GM12878 (cell line): ENCODE measurements around the gene DNAH11. TPM values are rescaled to one million over a fixed set of nuclear protein-coding genes. Genes with fewer than 3 reads are reported as not detected.

ENCODE experiments used
- ATAC-seq: fragments of 200-7000 bp; cut with Tn5 transposase; 3 replicates; pipeline ENCODE4 v1.9.1; 2020; ENCODE audit warnings: mild to moderate bottlenecking, moderate library complexity
- BruUV-seq: library from RNA; stranded (reverse); fragments of 400-500 nt; replicated peaks from 2 replicates; lab custom pipeline; 2021; lab: Mats Ljungman, UMichigan
- CTCF ChIA-PET: fragments of 300-600 bp; sonication (Branson Sonifier 250); formaldehyde crosslinking; extraction: SDS; loops from one replicate; lab custom pipeline; 2021; ENCODE audit warnings: inconsistent platforms; lab: Yijun Ruan, JAX
- POLR2A ChIA-PET: fragments of 350-600 bp; formaldehyde crosslinking; extraction: SDS; loops from one replicate; lab custom pipeline; 2021; ENCODE audit warnings: inconsistent platforms; lab: Charles Lee
- RAD21 ChIA-PET: fragments of 300-600 bp; sonication (Branson Sonifier 250); formaldehyde crosslinking; loops from one replicate; lab custom pipeline; 2023; ENCODE audit warnings: antibody characterized with exemption; ENCODE audit not compliant: unreplicated experiment; lab: Charles Lee
- SMC1A ChIA-PET: fragments of 300-600 bp; sonication (Branson Sonifier 250); formaldehyde crosslinking; loops from one replicate; lab custom pipeline; 2023; ENCODE audit not compliant: unreplicated experiment, uncharacterized antibody; lab: Charles Lee
- DNase-seq: peaks from one replicate; pipeline ENCODE4 v3.0.0-alpha.2; 2011; ENCODE audit warnings: low read depth, low spot score
- FAIRE-seq: peaks from 3 replicates; lab custom pipeline; 2011; peaks lifted over from hg19 to GRCh38; lab: Jason Lieb, UNC
- H2AFZ ChIP-seq: 2 replicates; pipeline ENCODE4 v1.6.0; 2011; ENCODE audit warnings: low read depth, low read length, control low read depth; ENCODE audit not compliant: control insufficient read depth
- H3K27ac ChIP-seq: 2 replicates; pipeline ENCODE4 v1.5.1; 2011; ENCODE audit warnings: control low read depth; ENCODE audit not compliant: control insufficient read depth, insufficient read depth
- H3K27me3 ChIP-seq, 2 experiments: replicated peaks in 1 of 2; 2 replicates each; pipeline versions ENCODE4 v1.6.0 to v1.6.1; 2011; ENCODE audit warnings: low read length in 1 of 2; ENCODE audit not compliant: control insufficient read depth in 2 of 2, insufficient read depth in 2 of 2
- H3K36me3 ChIP-seq, 2 experiments: 2 replicates each; pipeline ENCODE4 v1.5.1; 2011; ENCODE audit warnings: low read length in 1 of 2; ENCODE audit not compliant: control insufficient read depth in 2 of 2, insufficient read depth in 2 of 2
- H3K4me1 ChIP-seq: 2 replicates; pipeline ENCODE4 v1.6.1; 2011; ENCODE audit warnings: mild to moderate bottlenecking, low read length, moderate library complexity, mixed read lengths; ENCODE audit not compliant: control insufficient read depth, insufficient read depth
- H3K4me2 ChIP-seq: 2 replicates; pipeline ENCODE4 v1.6.0; 2011; ENCODE audit warnings: control low read depth; ENCODE audit not compliant: control insufficient read depth, insufficient read depth
- H3K4me3 ChIP-seq: fragments of 200-600 bp; sonication (generic); 2 replicates; pipeline ENCODE4 v1.5.1; 2016
- H3K79me2 ChIP-seq: 2 replicates; pipeline ENCODE4 v1.6.0; 2011; ENCODE audit warnings: low read length; ENCODE audit not compliant: control insufficient read depth, insufficient read depth
- H3K9ac ChIP-seq: 2 replicates; pipeline ENCODE4 v1.8.0; 2011; ENCODE audit warnings: low read length, control low read depth, mixed read lengths; ENCODE audit not compliant: control insufficient read depth, insufficient read depth
- H3K9me3 ChIP-seq: replicated peaks from 3 replicates; pipeline ENCODE4 v1.5.1; 2011; ENCODE audit warnings: mild to moderate bottlenecking, low read length; ENCODE audit not compliant: control insufficient read depth, insufficient read depth
- H4K20me1 ChIP-seq: 2 replicates; pipeline ENCODE4 v1.6.0; 2011; ENCODE audit not compliant: control insufficient read depth, insufficient read depth
- CHD1 ChIP-seq: IDR thresholded peaks from 2 replicates; pipeline ENCODE4 v1.6.1; 2012; ENCODE audit warnings: low read depth, low read length, improper control_type of control experiment
- FOXM1 ChIP-seq: IDR thresholded peaks from 2 replicates; pipeline ENCODE4 v1.6.1; 2012; ENCODE audit warnings: low read depth, mild to moderate bottlenecking, inconsistent platforms, low read length, moderate library complexity
- REST ChIP-seq: IDR thresholded peaks from 2 replicates; pipeline ENCODE4 v1.6.1; 2012; ENCODE audit warnings: mild to moderate bottlenecking, low read depth, low read length
- SIN3A ChIP-seq: IDR thresholded peaks from 2 replicates; pipeline ENCODE4 v1.6.1; 2012; ENCODE audit warnings: low read depth, low read length, improper control_type of control experiment
- TARDBP ChIP-seq: IDR thresholded peaks from 2 replicates; pipeline ENCODE4 v1.6.1; 2016; ENCODE audit warnings: borderline replicate concordance
- YBX1 ChIP-seq: fragments of 450-650 bp; IDR thresholded peaks from 2 replicates; pipeline ENCODE4 v1.6.1; 2016; ENCODE audit warnings: antibody characterized with exemption
- WGBS: methylation state at CpG from one replicate; pipeline ENCODE4 v1.1.6; 2016; ENCODE audit warnings: low lambda C conversion rate; ENCODE audit not compliant: insufficient replicate concordance, insufficient coverage; ENCODE audit errors: missing lambda C conversion rate; 5-methylcytosine and 5-hydroxymethylcytosine counted together
- in situ Hi-C: fragments of 300-500 bp; cut with MboI; formaldehyde crosslinking; loops from 9 replicates; pipeline ENCODE4 v1.14.3; 2018; ENCODE audit warnings: mixed read lengths
- intact Hi-C: fragments of 100-400 bp; cut with micrococcal nuclease; formaldehyde crosslinking; loops from one replicate; pipeline ENCODE4 v1.14.2; 2022; ENCODE audit not compliant: unreplicated experiment
- polyA plus RNA-seq, 11 experiments: library from polyadenylated mRNA; depleted of rRNA in 4 of 11; unstranded in 6 of 11; stranded (reverse) in 5 of 11; fragments of >200 nt; fragmentation: Nextera tagmentation in 4 of 11; fragmentation: Illumina TruSeq in 1 of 11; extraction: Ambion mirVana in 4 of 11; extraction: Trizol in 1 of 11; gene quantifications; 1 replicate in 1 of 11; 2 replicates in 10 of 11; pipeline versions ENCODE4 v1.2.1 to v1.2.3, GENCODE V29; 2011 to 2016; ENCODE audit warnings: inconsistent platforms in 2 of 11, missing spikeins in 2 of 11, low read depth in 1 of 11
- total RNA-seq, 4 experiments: library from RNA; depleted of rRNA in 3 of 4; stranded (reverse); fragments of >200 nt in 3 of 4; fragmentation: Illumina TruSeq in 1 of 4; extraction: Trizol in 1 of 4; gene quantifications; 2 replicates each; pipeline versions ENCODE4 v1.2.1 to v1.2.3, GENCODE V29; 2013 to 2021

The DNAH11 gene
- total and polyA plus RNA-seq, 10 of the 15 experiments (the other 5 are each of a cell fraction or from before 2014, with no cell fraction given) = 0.03 to 0.56 (median 0.10) TPM

GRCh38 chr7:21566094-21566493 is 23.3 kb downstream of the DNAH11 start:
- SMC1A ChIA-PET = interaction anchor here (0.7 to 3.5 kb wide), 2 partner anchors 311 to 968 kb away, joined by 3 to 57 read pairs; no protein-coding TSS in a partner anchor
- H3K79me2 ChIP-seq = no peaks in the 10 kb centered on the region
- intact Hi-C loops (no loop called here), in situ Hi-C loops (no loop called here)
- H3K4me1 ChIP-seq = no peaks in the 10 kb centered on the region
- H4K20me1 ChIP-seq = no peaks in the 10 kb centered on the region
- H3K9me3 ChIP-seq = no peaks in the 10 kb centered on the region
- no peak overlapping the region for H3K9ac ChIP-seq
- no peak overlapping the region for H3K27ac ChIP-seq
- no peak overlapping the region for H2AFZ ChIP-seq
- 49% methylated on average over 4 of the region's 4 CpGs for WGBS
- H3K36me3 ChIP-seq = no peaks in the 10 kb centered on the region
- CTCF ChIA-PET = interaction anchor here (0.6 to 3.1 kb wide), 3 partner anchors 77 to 310 kb away, joined by 3 to 66 read pairs (median 7); no protein-coding TSS in a partner anchor
- no peaks in the 10 kb centered on the region for H3K27me3 ChIP-seq
- no peak for ATAC-seq
- RAD21 ChIA-PET = interaction anchor here (0.9 to 1.5 kb wide), 2 partner anchors 304 to 439 kb away, joined by 3 to 6 read pairs; no protein-coding TSS in a partner anchor
- POLR2A ChIA-PET = interaction anchor here (0.7 to 0.8 kb wide), 2 partner anchors 302 to 389 kb away, joined by 3 read pairs; no protein-coding TSS in a partner anchor
- BruUV-seq = no TSS peak
- no peak for DNase-seq
- TF ChIP-seq CHD1 (no peak), FOXM1 (no peak), SIN3A (no peak), REST (no peak), TARDBP (no peak), YBX1 (no peak)
- TF ChIP-seq, all 136 proteins: peak for 0
- Histone ChIP-seq H3K4me2 (no peak overlapping the region), H3K4me3 (no peak overlapping the region)
- no peak for FAIRE-seq
